MM.1S (cell line): ENCODE data around the gene TRAF3IP1.

Experiments used
- CTCF ChIP-seq: fragments of 300-600 bp; sonication (generic); IDR thresholded peaks from 2 replicates; pipeline ENCODE4 v1.5.1; 2016; ENCODE audit warnings: antibody characterized with exemption, low read length, mixed read lengths
- EZH2 ChIP-seq: fragments of 300-600 bp; sonication (generic); optimal IDR thresholded peaks from 2 replicates; pipeline ENCODE3; 2017; ENCODE audit warnings: low read depth, mild to moderate bottlenecking, antibody characterized with exemption, low read length, mixed read lengths
- EZH2phosphoT487 ChIP-seq: fragments of 300-600 bp; sonication (generic); IDR thresholded peaks from 2 replicates; pipeline ENCODE4 v1.6.1; 2018; ENCODE audit warnings: antibody characterized with exemption, low read length

GRCh38 chr2:238412067-238412767 lies 91.9 kb downstream of the TRAF3IP1 start:
- TF ChIP-seq CTCF (no peak), EZH2phosphoT487 (no peak), EZH2 (no peak)
